H1 (cell line): ENCODE measurements around the gene TTLL7. TPM values are rescaled to one million over a fixed set of nuclear protein-coding genes. Genes with fewer than 3 reads are reported as not detected.

Source experiments
- ASH2L ChIP-seq: fragments of 200-600, 300-600 bp; sonication (generic); IDR thresholded peaks from one replicate; pipeline ENCODE4 v1.7.1; 2017; ENCODE audit warnings: low read length
- RFX5 ChIP-seq: IDR thresholded peaks from 2 replicates; pipeline ENCODE4 v1.6.1; 2011; ENCODE audit warnings: low read depth, low read length, improper control_type of control experiment, borderline replicate concordance
- SP4 ChIP-seq: IDR thresholded peaks from 2 replicates; pipeline ENCODE4 v1.6.1; 2012; ENCODE audit warnings: low read length, inconsistent platforms
- polyA plus RNA-seq, 7 experiments: library from polyadenylated mRNA; depleted of rRNA in 3 of 7; stranded (reverse) in 5 of 7; unstranded in 2 of 7; fragments of >200 nt in 5 of 7; fragments of 200-250 nt in 2 of 7; gene quantifications; 1 replicate in 5 of 7; 2 replicates in 1 of 7; 4 replicates in 1 of 7; pipeline versions ENCODE4 v1.2.1 to v1.2.3, GENCODE V29; 2011 to 2013; ENCODE audit warnings: missing spikeins in 2 of 7, mixed read lengths in 2 of 7
- total RNA-seq: library from RNA; stranded (reverse); fragmentation: NEBNext Ultra II Directional; extraction: Animal tissue kit (Norgen Biotek cat#: 25700); gene quantifications from 2 replicates; pipeline ENCODE4 v1.2.1, GENCODE V29; 2021
- TF ChIP-seq, protein P1 (sequence below): IDR thresholded peaks from 2 replicates; pipeline ENCODE4 v1.6.1; 2012; ENCODE audit warnings: inconsistent platforms

The TTLL7 gene
- total and polyA plus RNA-seq, 2 of the 8 experiments (the other 6 are each of a cell fraction or from before 2014, with no cell fraction given) = 1.9 to 7.9 TPM

DNA sequence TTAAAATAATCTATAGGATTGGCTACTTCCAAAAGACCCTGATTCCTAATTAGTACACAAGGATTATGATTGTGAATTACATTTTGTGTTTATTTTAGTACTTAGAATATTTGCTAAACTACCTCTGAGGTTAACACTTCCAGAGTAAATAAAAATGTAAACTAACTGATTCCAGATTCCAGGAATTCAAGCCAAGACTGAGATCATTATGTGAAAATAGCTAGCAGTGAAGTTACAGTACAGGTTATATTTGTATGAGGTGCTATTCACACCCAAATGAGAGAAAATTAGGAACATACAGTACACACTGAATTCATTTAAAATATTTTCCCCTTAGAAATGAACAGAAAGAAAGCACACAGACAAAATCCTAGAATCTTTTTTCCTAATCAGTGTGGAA, 28.8 kb downstream of the TTLL7 start (continued):
- TF ChIP-seq, protein P1, sequence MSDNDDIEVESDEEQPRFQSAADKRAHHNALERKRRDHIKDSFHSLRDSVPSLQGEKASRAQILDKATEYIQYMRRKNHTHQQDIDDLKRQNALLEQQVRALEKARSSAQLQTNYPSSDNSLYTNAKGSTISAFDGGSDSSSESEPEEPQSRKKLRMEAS = no peak
- TF ChIP-seq RFX5 (no peak), ASH2L (no peak), SP4 (no peak)
- TF ChIP-seq, all 59 proteins: peak for 0
